HG02938 (cell line): Measurements from ENCODE around the gene EHD2.
"Not testable (repeated sequence)": the region's sequence is repeated elsewhere in the genome, so short reads cannot be mapped to it uniquely, and the experiment has no call there.

ENCODE experiments used
- ATAC-seq: cut with Tn5 transposase; IDR thresholded peaks from one replicate; pipeline ENCODE4 v1.9.1; 2021; ENCODE audit warnings: mild to moderate bottlenecking, moderate library complexity; ENCODE audit not compliant: unreplicated experiment

Gene EHD2

GRCh38 chr19:47713046-47714021 is at the start of gene EHD2:
Gene EHD2, plus strand, starts transcription at chr19:47713422. Its CDS starts 3,191 bp downstream, at chr19:47716613.
- ATAC-seq: no peak

GRCh38 chr19:47663435-47663910 is 49.7 kb upstream of the EHD2 start:
- ATAC-seq: no peak

- no peak for ATAC-seq
Measured at GRCh38 chr19:47663911-47664771, 49.1 kb upstream of the EHD2 start.

GRCh38 chr19:47668556-47668955 is 44.7 kb upstream of the EHD2 start:
- not testable (repeated sequence) for ATAC-seq

- no peak for ATAC-seq
Measured at GRCh38 chr19:47670736-47671135, 42.5 kb upstream of the EHD2 start.

- ATAC-seq: no peak
Measured at GRCh38 chr19:47671499-47671898, 41.7 kb upstream of the EHD2 start.

- no peak for ATAC-seq
Measured at GRCh38 chr19:47673426-47673825, 39.8 kb upstream of the EHD2 start.

- no peak for ATAC-seq
Measured at GRCh38 chr19:47674548-47674947, 38.7 kb upstream of the EHD2 start.

GRCh38 chr19:47675271-47675670 is 38.0 kb upstream of the EHD2 start:
- ATAC-seq: no peak

GRCh38 chr19:47675859-47676258 is 37.4 kb upstream of the EHD2 start:
- ATAC-seq: no peak

- no peak for ATAC-seq
Measured at GRCh38 chr19:47676811-47677210, 36.4 kb upstream of the EHD2 start.

- no peak for ATAC-seq
Measured at GRCh38 chr19:47679251-47679900, 33.8 kb upstream of the EHD2 start.

GRCh38 chr19:47679922-47680857 is 33.0 kb upstream of the EHD2 start:
- no peak for ATAC-seq

- no peak for ATAC-seq
Measured at GRCh38 chr19:47680858-47681332, 32.3 kb upstream of the EHD2 start.

GRCh38 chr19:47681388-47681787 is 31.8 kb upstream of the EHD2 start:
- ATAC-seq: no peak

GRCh38 chr19:47681936-47682335 is 31.3 kb upstream of the EHD2 start:
- ATAC-seq: no peak

- no peak for ATAC-seq
Measured at GRCh38 chr19:47682939-47683338, 30.3 kb upstream of the EHD2 start.

GRCh38 chr19:47686679-47687450 is 26.4 kb upstream of the EHD2 start:
- no peak for ATAC-seq

- no peak for ATAC-seq
Measured at GRCh38 chr19:47687906-47688305, 25.3 kb upstream of the EHD2 start.
